IPS-18c (cell line): ENCODE data around the gene MAPK14.

Source experiments
- H3K4me3 ChIP-seq: 2 replicates; pipeline ENCODE4 v1.7.0; 2013; ENCODE audit warnings: low read depth, mild to moderate bottlenecking, low read length, moderate library complexity; ENCODE audit not compliant: insufficient read depth
- H3K9me3 ChIP-seq: one replicate; pipeline ENCODE4 v1.6.1; 2013; ENCODE audit warnings: mild to moderate bottlenecking, low read length, moderate library complexity; ENCODE audit not compliant: control insufficient read depth, insufficient read depth

MAPK14 gene

DNA sequence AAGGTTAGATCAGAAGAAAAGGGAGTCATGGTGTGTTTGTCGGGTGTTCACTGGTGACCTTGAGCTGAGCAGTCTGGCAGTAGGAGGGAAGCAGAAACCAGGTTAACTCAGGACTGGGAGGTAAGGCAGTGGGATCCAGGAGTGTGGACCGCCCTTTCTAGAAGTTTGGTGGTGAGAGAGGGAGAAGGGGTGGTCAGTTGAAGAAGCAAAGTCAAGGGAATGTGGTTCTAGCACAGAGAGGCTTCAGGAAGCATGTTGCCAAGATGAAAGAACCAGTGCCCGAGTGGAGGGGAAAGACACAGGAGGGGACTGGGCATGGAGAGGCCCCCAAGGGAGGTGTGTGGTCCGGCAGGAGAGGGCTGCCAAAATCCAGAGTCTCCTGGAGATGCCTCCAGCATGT, 106.3 kb downstream of the MAPK14 start:
- no peaks in the 10 kb centered on the region for H3K9me3 ChIP-seq

GRCh38 chr6:36135053-36135731, 107.6 kb downstream of the MAPK14 start:
- no peak overlapping the region for H3K4me3 ChIP-seq
- no peaks in the 10 kb centered on the region for H3K9me3 ChIP-seq

More for the DNA sequence above, 106.3 kb downstream of the MAPK14 start:
- no peak overlapping the region for H3K4me3 ChIP-seq

DNA sequence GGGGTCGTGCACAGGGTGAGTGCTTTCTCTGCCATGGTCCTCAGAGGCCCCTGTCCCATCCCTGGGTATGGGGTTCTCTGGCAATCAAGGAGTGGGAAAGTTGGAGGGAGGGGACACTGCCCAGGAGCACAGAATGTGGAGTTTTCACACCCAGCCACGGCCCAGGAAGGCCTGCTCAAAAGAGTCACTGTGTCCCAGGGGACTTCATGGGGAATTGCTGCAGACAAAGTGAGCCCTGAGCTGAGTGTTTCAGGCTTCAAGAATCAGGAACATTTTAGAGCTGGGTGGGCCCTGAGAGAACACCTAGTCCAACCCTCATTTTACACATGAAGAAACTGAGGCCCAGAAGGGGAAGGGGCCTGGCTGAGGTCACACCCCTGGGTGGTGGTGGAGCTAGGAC, 108.4 kb downstream of the MAPK14 start:
- Histone ChIP-seq H3K9me3 (no peaks in the 10 kb centered on the region), H3K4me3 (no peak overlapping the region)

DNA sequence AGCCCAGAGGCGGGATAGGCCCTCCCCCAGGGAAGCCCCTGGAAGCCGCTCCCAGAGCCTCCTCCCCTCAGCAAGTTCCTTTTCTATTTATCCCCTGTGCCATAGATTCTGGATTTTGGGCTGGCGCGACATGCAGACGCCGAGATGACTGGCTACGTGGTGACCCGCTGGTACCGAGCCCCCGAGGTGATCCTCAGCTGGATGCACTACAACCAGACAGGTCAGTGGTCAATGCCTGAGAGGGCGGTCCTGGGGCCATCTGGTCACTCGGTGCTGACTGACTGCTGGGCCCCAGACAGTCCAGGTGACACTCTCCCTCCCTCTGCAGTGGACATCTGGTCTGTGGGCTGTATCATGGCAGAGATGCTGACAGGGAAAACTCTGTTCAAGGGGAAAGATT, 108.9 kb downstream of the MAPK14 start:
- H3K9me3 ChIP-seq, result no peaks in the 10 kb centered on the region
- no peak overlapping the region for H3K4me3 ChIP-seq

- Histone ChIP-seq H3K9me3 (no peaks in the 10 kb centered on the region), H3K4me3 (no peak overlapping the region)
These were observed 111.1 kb downstream of the MAPK14 start for GRCh38 chr6:36138667-36139066.

DNA sequence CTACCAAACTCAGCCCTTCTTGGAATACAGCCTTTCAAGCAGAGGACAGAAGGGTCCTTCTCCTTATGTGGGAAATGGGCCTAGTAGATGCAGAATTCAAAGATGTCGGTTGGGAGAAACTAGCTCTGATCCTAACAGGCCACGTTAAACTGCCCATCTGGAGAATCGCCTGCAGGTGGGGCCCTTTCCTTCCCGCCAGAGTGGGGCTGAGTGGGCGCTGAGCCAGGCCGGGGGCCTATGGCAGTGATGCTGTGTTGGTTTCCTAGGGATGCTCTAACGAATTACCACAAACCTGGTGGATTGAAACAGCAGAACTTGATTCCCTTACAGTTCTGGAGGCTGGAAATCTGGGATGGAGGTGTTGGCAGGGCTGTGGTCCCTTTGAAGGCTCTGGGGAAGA, 111.8 kb downstream of the MAPK14 start:
- Histone ChIP-seq H3K9me3 (no peaks in the 10 kb centered on the region), H3K4me3 (no peak overlapping the region)

- Histone ChIP-seq H3K4me3 (no peak overlapping the region), H3K9me3 (no peaks in the 10 kb centered on the region)
These were observed 112.5 kb downstream of the MAPK14 start for GRCh38 chr6:36139991-36140710.

GRCh38 chr6:36141091-36141490, 113.5 kb downstream of the MAPK14 start:
- Histone ChIP-seq H3K9me3 (no peaks in the 10 kb centered on the region), H3K4me3 (no peak overlapping the region)

- Histone ChIP-seq H3K9me3 (no peaks in the 10 kb centered on the region), H3K4me3 (no peak overlapping the region)
These were observed 114.4 kb downstream of the MAPK14 start for GRCh38 chr6:36141961-36142360.

DNA sequence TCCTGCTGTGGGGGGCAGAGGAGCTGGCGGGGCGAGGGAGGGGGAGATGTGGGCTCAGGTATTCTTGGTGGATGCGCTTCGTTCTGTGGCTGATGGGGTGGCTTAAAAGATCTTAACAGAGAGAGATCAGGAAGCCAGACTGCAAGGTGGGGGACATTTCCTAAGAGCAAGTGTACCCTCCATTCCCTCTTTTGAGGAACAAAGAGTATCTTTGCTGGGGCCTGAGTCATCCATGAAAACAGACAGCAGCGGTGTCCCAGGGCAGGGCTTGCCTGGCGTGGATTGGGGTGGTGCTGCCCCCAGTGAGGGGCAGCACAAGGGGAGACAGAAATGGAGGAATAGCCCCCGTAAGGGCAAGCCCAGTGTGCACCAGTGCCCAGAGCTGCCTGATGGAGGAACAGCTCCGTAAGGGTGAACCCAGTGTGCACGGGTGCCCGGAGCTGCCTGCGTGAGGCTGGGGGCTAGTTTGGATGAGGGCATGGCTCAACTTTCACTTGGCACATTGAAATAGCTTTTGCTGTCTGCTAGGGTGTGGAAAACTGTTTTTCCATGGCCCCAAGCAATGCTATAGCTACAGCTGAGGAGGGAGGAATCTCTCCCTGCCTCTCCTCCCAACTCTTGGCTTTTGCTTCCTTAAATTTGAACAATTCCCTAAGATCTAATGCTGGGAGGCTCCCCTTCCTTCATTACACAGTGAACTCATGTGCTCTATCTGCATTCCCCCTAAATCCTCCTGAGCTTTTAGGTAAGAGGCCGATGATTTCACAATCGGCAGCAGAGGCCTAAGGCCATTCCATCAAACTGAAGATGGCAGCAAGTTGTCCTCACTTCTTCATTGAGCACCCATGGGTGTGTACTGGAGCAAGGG, 115.6 kb downstream of the MAPK14 start:
- Histone ChIP-seq H3K4me3 (no peak overlapping the region), H3K9me3 (no peaks in the 10 kb centered on the region)

GRCh38 chr6:36145495-36145894, 117.9 kb downstream of the MAPK14 start:
- H3K4me3 ChIP-seq, result no peak overlapping the region

GRCh38 chr6:36147294-36147693, 119.7 kb downstream of the MAPK14 start:
- Histone ChIP-seq H3K4me3 (no peak overlapping the region), H3K9me3 (peaks cover 2% of the 10 kb centered on the region)

More at GRCh38 chr6:36145495-36145894, 117.9 kb downstream of the MAPK14 start:
- no peaks in the 10 kb centered on the region for H3K9me3 ChIP-seq

DNA sequence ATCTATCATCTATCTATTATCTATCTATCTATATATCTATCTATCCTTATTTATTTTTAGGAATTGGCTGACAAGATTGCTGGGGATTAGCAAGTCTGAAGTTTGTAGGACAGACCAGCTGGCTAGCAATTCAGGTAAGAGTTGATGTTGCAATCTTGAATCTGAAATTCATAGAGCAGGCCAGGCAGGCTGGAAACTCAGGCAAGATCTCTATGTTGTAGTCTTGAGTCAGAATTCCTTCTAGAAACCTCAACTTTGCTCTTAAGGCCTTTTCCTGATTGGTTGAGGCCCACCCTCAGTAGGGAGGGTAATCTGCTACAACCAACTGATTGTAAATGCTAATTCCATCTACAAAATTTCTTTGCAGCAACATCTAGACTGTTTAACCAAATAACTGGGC, 121.9 kb downstream of the MAPK14 start:
- no peak overlapping the region for H3K4me3 ChIP-seq
- peaks cover 2% of the 10 kb centered on the region for H3K9me3 ChIP-seq

DNA sequence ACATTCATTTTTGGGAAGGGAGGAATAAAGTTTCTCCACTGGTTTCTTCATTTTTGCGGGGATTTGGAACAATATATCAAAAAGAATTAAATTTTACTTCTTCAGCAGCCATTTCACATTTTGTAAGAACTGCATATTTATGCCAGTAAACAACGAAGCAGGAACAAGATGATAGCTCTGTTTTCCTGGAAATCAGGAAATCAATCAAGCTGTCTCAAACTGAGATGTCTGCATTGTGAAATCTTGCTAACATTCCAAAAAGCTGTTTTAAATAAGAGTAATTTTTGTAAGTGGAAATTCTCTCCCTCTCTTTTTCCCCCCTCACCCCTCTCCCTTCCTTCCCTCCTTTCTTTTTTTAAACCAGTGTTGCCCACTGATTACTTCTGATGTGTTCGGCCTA, 122.7 kb downstream of the MAPK14 start:
- no peak overlapping the region for H3K4me3 ChIP-seq
- H3K9me3 ChIP-seq, result peaks cover 2% of the 10 kb centered on the region

- no peak overlapping the region for H3K4me3 ChIP-seq
- H3K9me3 ChIP-seq, result peaks cover 2% of the 10 kb centered on the region
These were observed 126.7 kb downstream of the MAPK14 start for GRCh38 chr6:36154286-36154685.

- H3K4me3 ChIP-seq, result no peak overlapping the region
- H3K9me3 ChIP-seq, result peaks cover 2% of the 10 kb centered on the region
These were observed 128.1 kb downstream of the MAPK14 start for GRCh38 chr6:36155662-36156061.

GRCh38 chr6:36160147-36160760, 132.6 kb downstream of the MAPK14 start:
- H3K9me3 ChIP-seq, result no peaks in the 10 kb centered on the region

More at GRCh38 chr6:36160147-36160760, 132.6 kb downstream of the MAPK14 start:
- no peak overlapping the region for H3K4me3 ChIP-seq
